ENCODE data around the gene TMEM18.

Gene TMEM18

DNA sequence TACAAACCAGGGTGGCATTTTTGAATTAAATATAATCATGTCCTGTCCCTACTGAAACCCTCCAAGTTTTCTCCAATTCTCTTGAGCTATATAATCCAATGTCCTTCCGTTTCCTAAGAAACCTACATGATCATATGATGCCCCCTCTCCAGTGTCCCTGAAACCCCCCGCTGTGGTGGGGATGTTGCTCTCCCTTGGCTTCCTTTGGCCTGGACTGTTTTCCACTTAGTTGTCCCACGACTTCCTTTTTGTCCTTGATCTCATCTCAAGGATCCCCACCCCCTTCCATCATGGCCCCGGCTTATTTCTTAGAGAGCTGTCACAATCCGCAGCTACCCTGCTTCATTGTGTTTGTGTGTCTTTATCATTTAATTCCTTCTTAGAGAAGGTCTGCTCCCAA is 43.8 kb downstream of the TMEM18 start:
- Histone ChIP-seq H3K36me3 (replicated peaks) (no peaks in the 10 kb centered on the region), H3K4me3 (ENCODE audit: low read depth, low read length) (no peak overlapping the region), H3K27ac (no peak overlapping the region), H3K27me3 (replicated peaks) (no peaks in the 10 kb centered on the region)
- in situ Hi-C loops (cut with HindIII; ENCODE audit: low pct_ligation_motif_present, low sequenced_read_pairs), result no loop called here
- TF ChIP-seq, protein P1, sequence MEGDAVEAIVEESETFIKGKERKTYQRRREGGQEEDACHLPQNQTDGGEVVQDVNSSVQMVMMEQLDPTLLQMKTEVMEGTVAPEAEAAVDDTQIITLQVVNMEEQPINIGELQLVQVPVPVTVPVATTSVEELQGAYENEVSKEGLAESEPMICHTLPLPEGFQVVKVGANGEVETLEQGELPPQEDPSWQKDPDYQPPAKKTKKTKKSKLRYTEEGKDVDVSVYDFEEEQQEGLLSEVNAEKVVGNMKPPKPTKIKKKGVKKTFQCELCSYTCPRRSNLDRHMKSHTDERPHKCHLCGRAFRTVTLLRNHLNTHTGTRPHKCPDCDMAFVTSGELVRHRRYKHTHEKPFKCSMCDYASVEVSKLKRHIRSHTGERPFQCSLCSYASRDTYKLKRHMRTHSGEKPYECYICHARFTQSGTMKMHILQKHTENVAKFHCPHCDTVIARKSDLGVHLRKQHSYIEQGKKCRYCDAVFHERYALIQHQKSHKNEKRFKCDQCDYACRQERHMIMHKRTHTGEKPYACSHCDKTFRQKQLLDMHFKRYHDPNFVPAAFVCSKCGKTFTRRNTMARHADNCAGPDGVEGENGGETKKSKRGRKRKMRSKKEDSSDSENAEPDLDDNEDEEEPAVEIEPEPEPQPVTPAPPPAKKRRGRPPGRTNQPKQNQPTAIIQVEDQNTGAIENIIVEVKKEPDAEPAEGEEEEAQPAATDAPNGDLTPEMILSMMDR (IDR thresholded peaks at IDR 0.05; ENCODE audit: low read depth, low read length, missing control alignments), result no peak
- no peak for DNase-seq

DNA sequence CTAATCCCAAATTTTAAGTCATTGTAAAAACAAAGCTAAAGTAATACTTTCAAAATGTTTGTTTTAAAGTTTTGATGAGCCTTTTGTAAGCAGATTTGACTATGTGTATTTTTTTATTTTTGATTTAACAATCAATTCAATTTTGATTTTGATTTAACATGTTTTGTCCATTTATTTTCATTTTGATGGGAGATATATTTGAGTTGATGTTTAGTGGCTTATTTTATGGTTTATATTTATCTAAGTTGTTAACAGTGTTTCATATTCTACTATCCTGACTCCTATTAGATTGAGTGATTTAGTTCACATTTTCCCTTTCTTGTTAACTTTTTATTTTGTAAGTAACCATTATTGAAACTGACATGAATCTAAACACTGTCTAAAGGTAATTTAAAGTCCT is 44.7 kb downstream of the TMEM18 start:
- TF ChIP-seq, protein P1 (IDR thresholded peaks at IDR 0.05; ENCODE audit: low read depth, low read length, missing control alignments), result no peak
- DNase-seq, result no peak
- H3K4me3 ChIP-seq (ENCODE audit: low read depth, low read length), result no peak overlapping the region
- no peak overlapping the region for H3K27ac ChIP-seq
- in situ Hi-C loops (cut with HindIII; ENCODE audit: low pct_ligation_motif_present, low sequenced_read_pairs), result no loop called here
- no peaks in the 10 kb centered on the region for H3K27me3 ChIP-seq (replicated peaks)
- no peaks in the 10 kb centered on the region for H3K36me3 ChIP-seq (replicated peaks)

DNA sequence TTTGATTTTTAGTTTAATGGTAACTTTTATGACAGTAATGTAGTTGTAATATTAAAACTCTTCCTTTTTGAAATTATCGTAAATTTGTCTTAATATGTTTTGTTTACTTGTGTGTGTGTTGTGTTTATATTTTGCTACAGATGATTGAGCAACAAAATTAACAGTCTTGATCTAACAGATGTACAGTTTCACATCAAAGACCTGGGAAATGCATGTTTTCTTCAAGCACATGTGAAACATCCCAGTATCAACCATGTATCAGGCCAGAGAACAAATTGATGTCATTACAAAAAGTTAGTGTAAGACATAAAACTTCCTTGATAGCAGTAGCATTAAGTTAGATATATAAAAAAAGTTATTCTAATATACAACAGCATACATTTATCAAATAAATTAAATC is 45.5 kb downstream of the TMEM18 start:
- DNase-seq, result no peak

DNA sequence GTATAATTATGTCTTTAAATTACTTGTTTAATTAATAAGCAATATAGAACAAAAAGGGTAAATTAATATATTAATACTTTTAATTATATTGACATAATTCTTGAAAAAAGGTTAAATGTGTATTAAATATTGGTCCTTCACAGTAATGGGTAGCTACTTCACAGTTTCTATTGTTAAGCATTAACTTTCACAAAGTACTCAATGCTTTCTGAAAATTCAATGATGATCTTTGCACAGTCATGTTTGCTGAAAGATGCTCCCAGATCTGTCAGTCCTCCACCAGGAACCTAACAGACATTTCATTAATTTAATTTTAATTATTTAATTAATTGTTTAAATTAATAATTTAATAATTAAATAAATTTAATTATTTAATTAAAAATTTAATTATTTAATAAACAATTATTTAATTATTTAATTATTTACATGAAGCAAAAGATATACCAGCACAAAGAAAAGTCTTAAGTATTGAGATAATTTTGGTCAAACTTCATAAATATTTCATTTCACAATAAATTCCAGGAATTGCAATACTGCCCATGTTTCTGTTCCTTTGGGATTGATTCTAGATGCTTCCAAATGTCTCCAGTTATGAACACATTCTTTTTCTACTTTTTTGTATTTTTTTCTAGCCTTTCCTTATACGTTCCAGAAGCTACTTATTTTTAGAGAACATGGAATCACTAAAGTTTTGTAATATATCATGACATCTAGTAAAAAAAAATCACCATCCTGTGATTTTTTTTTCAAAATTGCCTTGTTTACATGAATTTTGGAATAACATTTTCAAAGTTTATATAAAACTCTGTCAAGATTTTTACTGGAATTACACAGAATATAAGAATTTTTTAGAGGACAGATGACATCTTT is 46.5 kb downstream of the TMEM18 start:
- TF ChIP-seq, protein P1 (IDR thresholded peaks at IDR 0.05; ENCODE audit: low read depth, low read length, missing control alignments), result no peak
- no peak for DNase-seq
- Histone ChIP-seq H3K4me3 (ENCODE audit: low read depth, low read length) (no peak overlapping the region), H3K36me3 (replicated peaks) (no peaks in the 10 kb centered on the region), H3K27me3 (replicated peaks) (no peaks in the 10 kb centered on the region), H3K27ac (no peak overlapping the region)
- in situ Hi-C loops (cut with HindIII; ENCODE audit: low pct_ligation_motif_present, low sequenced_read_pairs), result no loop called here

More for the DNA sequence above, 45.5 kb downstream of the TMEM18 start:
- TF ChIP-seq, protein P1 (IDR thresholded peaks at IDR 0.05; ENCODE audit: low read depth, low read length, missing control alignments), result no peak
- no peaks in the 10 kb centered on the region for H3K36me3 ChIP-seq (replicated peaks)
- no peaks in the 10 kb centered on the region for H3K27me3 ChIP-seq (replicated peaks)
- no peak overlapping the region for H3K27ac ChIP-seq
- in situ Hi-C loops (cut with HindIII; ENCODE audit: low pct_ligation_motif_present, low sequenced_read_pairs), result no loop called here
- H3K4me3 ChIP-seq (ENCODE audit: low read depth, low read length), result no peak overlapping the region

DNA sequence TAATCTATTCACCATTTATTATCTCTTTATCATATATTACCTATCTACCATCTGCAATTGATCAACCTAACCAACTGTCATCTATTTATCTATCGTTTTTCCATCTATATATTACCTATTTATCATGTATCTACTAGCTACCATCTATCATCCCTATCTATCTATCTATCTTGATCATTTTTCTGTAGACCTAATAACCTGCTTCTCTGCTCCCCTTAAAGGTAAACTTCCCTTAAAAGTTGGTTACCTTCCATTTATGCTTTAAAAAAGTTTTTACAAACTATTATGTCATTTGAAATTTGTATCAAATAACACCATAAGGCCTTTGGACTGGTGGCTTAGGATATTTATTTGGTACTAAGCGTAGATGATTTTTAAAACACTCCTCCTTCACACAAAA is 47.2 kb downstream of the TMEM18 start:
- H3K36me3 ChIP-seq (replicated peaks), result no peaks in the 10 kb centered on the region
- no peak overlapping the region for H3K4me3 ChIP-seq (ENCODE audit: low read depth, low read length)
- H3K27me3 ChIP-seq (replicated peaks), result no peaks in the 10 kb centered on the region
- in situ Hi-C loops (cut with HindIII; ENCODE audit: low pct_ligation_motif_present, low sequenced_read_pairs), result no loop called here
- no peak overlapping the region for H3K27ac ChIP-seq
- TF ChIP-seq, protein P1 (IDR thresholded peaks at IDR 0.05; ENCODE audit: low read depth, low read length, missing control alignments), result no peak
- no peak for DNase-seq
